ENCODE measurements around the gene GRN. TPM values are rescaled to one million over a fixed set of nuclear protein-coding genes. Genes with fewer than 3 reads are reported as not detected.

GRN gene
- total RNA-seq, 1 donor = 382 TPM

DNA sequence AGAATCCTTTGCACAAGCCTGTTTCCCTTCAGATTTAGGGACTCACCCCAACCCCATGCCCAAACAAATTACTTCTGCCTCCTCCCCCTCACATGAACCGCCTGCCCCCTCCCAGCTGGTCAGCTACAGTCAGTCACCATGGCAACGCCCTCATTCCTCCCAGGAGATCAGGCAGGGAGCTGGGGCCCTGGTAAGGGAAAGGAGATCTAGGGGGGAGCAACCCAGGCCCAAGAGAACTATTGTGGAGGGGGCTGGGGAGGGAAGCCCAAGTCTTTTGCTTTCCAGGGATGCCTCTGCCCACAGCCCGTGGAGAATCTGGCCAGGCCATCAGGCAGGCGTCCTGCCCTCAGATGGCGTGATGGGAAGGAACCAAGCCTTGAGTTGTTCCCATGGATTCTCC, 15.7 kb downstream of the GRN start:
- TF ChIP-seq, protein P1, sequence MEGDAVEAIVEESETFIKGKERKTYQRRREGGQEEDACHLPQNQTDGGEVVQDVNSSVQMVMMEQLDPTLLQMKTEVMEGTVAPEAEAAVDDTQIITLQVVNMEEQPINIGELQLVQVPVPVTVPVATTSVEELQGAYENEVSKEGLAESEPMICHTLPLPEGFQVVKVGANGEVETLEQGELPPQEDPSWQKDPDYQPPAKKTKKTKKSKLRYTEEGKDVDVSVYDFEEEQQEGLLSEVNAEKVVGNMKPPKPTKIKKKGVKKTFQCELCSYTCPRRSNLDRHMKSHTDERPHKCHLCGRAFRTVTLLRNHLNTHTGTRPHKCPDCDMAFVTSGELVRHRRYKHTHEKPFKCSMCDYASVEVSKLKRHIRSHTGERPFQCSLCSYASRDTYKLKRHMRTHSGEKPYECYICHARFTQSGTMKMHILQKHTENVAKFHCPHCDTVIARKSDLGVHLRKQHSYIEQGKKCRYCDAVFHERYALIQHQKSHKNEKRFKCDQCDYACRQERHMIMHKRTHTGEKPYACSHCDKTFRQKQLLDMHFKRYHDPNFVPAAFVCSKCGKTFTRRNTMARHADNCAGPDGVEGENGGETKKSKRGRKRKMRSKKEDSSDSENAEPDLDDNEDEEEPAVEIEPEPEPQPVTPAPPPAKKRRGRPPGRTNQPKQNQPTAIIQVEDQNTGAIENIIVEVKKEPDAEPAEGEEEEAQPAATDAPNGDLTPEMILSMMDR (IDR thresholded peaks at IDR 0.05; ENCODE audit: extremely low read depth, low read depth, low read length) = no peak
- H4K20me1 ChIP-seq (ENCODE audit: insufficient read depth, low read length) = no peaks in the 10 kb centered on the region
- H3K27me3 ChIP-seq (ENCODE audit: insufficient read depth, low read length) = peaks cover 3% of the 10 kb centered on the region
- no peak overlapping the region for H3K4me3 ChIP-seq (ENCODE audit: insufficient read depth, low read length)
- H3K9me3 ChIP-seq (ENCODE audit: low read depth, low read length) = no peaks in the 10 kb centered on the region
- no peaks in the 10 kb centered on the region for H3K4me1 ChIP-seq (ENCODE audit: insufficient read depth, low read length)
- H3K79me2 ChIP-seq (ENCODE audit: insufficient read depth, low read length) = no peaks in the 10 kb centered on the region
- H3K27ac ChIP-seq (ENCODE audit: low read depth, low read length) = no peak overlapping the region
- peak; percentile 94 for DNase-seq (ENCODE audit: insufficient read length, low spot score, missing footprints)
- H3K36me3 ChIP-seq (ENCODE audit: insufficient read depth, low read length) = no peaks in the 10 kb centered on the region
- no peak overlapping the region for H2AFZ ChIP-seq (ENCODE audit: low read length)
- no peak overlapping the region for H3K4me2 ChIP-seq (ENCODE audit: insufficient read depth, low read length)

DNA sequence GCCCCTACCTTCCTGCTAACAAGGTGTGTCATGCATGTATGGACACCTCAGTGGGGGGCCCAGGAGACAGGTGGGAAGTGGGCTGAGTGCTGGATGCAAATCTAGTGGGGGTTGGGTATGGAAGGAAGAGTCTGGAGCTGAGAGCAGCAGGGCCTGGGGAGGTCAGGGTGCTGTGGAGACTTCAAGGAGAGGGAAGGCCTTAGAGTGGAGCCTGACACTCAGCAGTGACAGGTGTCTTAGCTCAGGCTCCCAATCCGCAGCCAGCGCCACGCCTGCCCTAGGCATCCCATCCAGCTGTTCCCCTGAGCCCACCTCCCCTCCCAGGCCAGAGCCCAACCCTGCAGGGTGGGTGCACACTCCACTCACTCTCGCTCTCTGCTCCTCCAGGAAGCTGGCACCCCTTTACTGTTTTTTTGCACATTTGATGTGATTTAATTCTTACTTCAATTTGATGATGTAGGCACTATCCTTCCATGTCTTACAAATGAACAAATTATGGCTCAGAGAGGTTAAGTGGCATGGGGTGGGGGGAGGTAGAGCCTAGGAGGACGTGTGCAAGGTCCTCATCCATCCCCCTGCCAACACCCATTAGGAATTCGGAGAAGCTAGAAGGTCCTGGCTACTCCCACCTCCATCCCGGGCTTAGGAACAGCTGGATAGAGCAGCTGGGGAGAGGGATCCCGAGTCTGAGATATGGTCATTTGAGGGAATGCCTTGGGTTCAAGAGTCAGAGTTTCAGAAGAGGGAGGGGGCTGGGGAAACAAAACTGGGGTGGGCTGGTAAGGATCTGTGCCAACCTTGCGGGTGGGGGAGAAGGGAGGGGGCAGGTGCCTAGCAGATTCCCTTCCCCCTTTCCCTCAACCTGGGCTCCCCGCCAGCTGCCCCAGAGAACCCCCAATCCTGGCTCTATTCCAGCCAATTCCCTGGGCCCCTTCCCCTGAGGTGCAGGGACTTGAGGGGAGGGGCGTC, 16.5 kb downstream of the GRN start:
- Histone ChIP-seq H3K4me3 (ENCODE audit: insufficient read depth, low read length) (no peak overlapping the region), H3K36me3 (ENCODE audit: insufficient read depth, low read length) (no peaks in the 10 kb centered on the region), H3K27me3 (ENCODE audit: insufficient read depth, low read length) (peaks cover 10% of the 10 kb centered on the region), H3K79me2 (ENCODE audit: insufficient read depth, low read length) (no peaks in the 10 kb centered on the region), H2AFZ (ENCODE audit: low read length) (no peak overlapping the region), H3K27ac (ENCODE audit: low read depth, low read length) (no peak overlapping the region), H3K4me1 (ENCODE audit: insufficient read depth, low read length) (no peaks in the 10 kb centered on the region), H3K9me3 (ENCODE audit: low read depth, low read length) (no peaks in the 10 kb centered on the region), H3K4me2 (ENCODE audit: insufficient read depth, low read length) (no peak overlapping the region), H4K20me1 (ENCODE audit: insufficient read depth, low read length) (no peaks in the 10 kb centered on the region)
- TF ChIP-seq, protein P1 (IDR thresholded peaks at IDR 0.05; ENCODE audit: extremely low read depth, low read depth, low read length) = no peak
- peak; percentile 63 for DNase-seq (ENCODE audit: insufficient read length, low spot score, missing footprints)

DNA sequence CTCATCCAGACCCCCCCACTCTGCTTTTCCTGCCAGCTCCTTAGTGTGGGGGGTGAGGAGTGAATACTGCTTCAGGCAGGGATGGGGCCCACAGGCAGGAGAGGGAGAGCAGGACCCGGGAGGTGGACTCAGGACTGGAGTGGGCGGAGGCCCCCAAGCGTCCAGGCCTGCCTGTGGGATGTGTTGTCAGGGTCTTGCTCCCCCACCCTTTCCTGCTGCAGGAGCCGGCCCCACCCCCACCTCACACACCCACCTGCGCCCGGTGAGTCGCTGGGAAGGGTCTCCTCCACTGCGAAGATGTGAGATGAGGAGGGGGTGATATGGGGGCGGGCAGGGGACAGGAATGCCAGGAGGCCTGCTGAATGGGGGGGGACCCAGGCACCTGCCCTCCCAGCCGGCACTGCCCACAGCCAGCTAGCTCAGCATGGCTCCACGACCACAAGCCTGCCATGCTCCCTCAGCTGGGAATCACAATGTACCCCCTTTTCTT, 17.4 kb downstream of the GRN start:
- peak overlapping the region; percentile 75 for H3K4me3 ChIP-seq (ENCODE audit: insufficient read depth, low read length)
- H2AFZ ChIP-seq (ENCODE audit: low read length) = no peak overlapping the region
- no peaks in the 10 kb centered on the region for H3K4me1 ChIP-seq (ENCODE audit: insufficient read depth, low read length)
- peak; percentile 78 for DNase-seq (ENCODE audit: insufficient read length, low spot score, missing footprints)
- H3K27me3 ChIP-seq (ENCODE audit: insufficient read depth, low read length) = peaks cover 10% of the 10 kb centered on the region
- H3K27ac ChIP-seq (ENCODE audit: low read depth, low read length) = no peak overlapping the region
- H3K79me2 ChIP-seq (ENCODE audit: insufficient read depth, low read length) = no peaks in the 10 kb centered on the region
- no peaks in the 10 kb centered on the region for H3K9me3 ChIP-seq (ENCODE audit: low read depth, low read length)
- H3K4me2 ChIP-seq (ENCODE audit: insufficient read depth, low read length) = peak overlapping the region; percentile 82
- no peaks in the 10 kb centered on the region for H4K20me1 ChIP-seq (ENCODE audit: insufficient read depth, low read length)
- H3K36me3 ChIP-seq (ENCODE audit: insufficient read depth, low read length) = no peaks in the 10 kb centered on the region
- TF ChIP-seq, protein P1 (IDR thresholded peaks at IDR 0.05; ENCODE audit: extremely low read depth, low read depth, low read length) = no peak

DNA sequence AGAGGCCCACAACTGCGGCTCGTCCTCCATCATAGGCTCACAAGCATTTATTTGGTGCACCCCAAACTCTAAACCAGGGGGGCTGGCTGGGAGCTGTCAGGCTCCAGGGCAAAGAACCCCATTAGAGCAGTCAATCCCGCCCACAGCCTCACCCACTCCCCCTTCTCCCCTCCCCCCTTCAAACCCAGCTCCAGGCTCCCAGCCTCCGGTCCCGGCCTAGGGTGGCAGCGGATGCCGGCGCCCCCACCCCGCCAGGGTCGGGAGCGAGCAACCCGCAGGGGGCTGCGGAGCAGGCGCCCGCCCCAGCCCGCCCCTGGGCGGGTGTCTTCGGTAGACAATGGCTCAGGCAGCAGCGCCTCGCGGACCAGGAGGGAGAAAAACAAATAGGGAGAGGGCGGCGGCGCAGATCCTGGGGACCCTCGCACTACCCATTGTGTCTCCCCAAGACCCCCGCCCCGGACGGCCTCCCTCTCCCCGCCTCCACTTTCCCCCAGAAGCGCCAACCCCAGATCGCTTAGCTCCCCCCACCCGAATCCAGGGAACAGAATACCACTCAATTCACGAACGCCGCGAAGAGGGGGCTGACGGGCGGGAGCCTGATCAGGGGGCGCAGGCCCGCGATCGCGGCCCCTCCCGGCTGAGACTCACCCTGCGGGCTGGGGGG, 18.0 kb downstream of the GRN start:
- Histone ChIP-seq H2AFZ (ENCODE audit: low read length) (peak overlapping the region; percentile 83), H3K4me2 (ENCODE audit: insufficient read depth, low read length) (peak overlapping the region; percentile 82), H3K4me3 (ENCODE audit: insufficient read depth, low read length) (peak overlapping the region; percentile 75), H3K27me3 (ENCODE audit: insufficient read depth, low read length) (peaks cover 10% of the 10 kb centered on the region), H4K20me1 (ENCODE audit: insufficient read depth, low read length) (no peaks in the 10 kb centered on the region), H3K9me3 (ENCODE audit: low read depth, low read length) (no peaks in the 10 kb centered on the region), H3K4me1 (ENCODE audit: insufficient read depth, low read length) (no peaks in the 10 kb centered on the region), H3K36me3 (ENCODE audit: insufficient read depth, low read length) (no peaks in the 10 kb centered on the region), H3K27ac (ENCODE audit: low read depth, low read length) (no peak overlapping the region), H3K79me2 (ENCODE audit: insufficient read depth, low read length) (no peaks in the 10 kb centered on the region)
- TF ChIP-seq, protein P1 (IDR thresholded peaks at IDR 0.05; ENCODE audit: extremely low read depth, low read depth, low read length) = no peak
- DNase-seq (ENCODE audit: insufficient read length, low spot score, missing footprints) = peak; percentile 98
